ENCODE measurements around the gene MAML1.
"Not testable (repeated sequence)": the region's sequence is repeated elsewhere in the genome, so short reads cannot be mapped to it uniquely, and the experiment has no call there.

Gene MAML1

GRCh38 chr5:179769796-179770195 lies 37.2 kb downstream of the MAML1 start:
- no peak for DNase-seq

DNA sequence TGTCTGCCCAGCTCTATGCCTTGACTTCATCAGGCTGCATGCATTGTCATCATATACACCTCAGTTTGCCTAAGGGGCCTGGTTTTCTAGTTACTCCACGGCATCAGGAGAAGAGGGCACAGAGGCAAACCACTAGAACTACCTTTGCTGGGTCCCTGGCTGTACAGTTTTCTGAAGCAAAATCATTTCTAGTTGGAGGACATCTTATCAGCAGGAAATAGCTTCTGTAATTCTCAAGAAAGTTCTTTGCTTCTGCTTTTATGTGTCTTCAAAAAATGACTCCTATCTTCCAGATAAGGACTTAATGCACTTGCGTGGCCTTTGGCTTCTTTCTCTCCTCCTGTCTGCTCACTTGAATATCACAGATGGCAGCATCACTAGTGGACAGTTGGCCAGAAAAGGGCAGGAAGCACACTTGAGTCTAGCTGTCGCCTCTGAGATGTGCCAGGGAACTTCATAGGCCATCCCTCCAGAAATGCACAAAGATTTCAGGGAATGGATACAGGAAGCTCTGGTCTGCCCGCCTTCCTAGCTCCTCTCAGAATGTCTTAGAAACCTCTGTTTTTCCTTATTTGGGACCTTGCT lies 38.8 kb downstream of the MAML1 start:
- no peak for DNase-seq

DNA sequence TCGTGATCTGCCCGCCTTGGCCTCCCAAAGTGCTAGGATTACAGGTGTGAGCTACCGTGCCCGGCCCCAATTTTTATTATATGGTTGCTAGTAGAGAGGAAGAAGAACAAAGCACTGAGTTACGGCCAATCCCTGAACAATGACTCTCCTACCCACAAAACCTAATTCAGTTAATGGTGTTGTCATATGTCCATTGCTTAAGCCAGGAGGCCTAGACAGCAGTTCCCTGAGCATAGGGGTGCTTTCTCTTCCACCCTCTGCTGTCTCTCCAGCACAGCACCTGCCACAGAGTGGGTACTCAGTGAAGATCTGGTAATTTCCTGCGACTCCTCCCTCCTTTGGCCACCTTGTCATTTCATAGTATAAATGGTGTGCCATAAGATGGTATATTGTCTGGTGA lies 39.7 kb downstream of the MAML1 start:
- no peak for DNase-seq

- DNase-seq, result no peak
Measured at GRCh38 chr5:179773686-179774040, 41.0 kb downstream of the MAML1 start.

- DNase-seq, result no peak
Measured at GRCh38 chr5:179774442-179774841, 41.8 kb downstream of the MAML1 start.

DNA sequence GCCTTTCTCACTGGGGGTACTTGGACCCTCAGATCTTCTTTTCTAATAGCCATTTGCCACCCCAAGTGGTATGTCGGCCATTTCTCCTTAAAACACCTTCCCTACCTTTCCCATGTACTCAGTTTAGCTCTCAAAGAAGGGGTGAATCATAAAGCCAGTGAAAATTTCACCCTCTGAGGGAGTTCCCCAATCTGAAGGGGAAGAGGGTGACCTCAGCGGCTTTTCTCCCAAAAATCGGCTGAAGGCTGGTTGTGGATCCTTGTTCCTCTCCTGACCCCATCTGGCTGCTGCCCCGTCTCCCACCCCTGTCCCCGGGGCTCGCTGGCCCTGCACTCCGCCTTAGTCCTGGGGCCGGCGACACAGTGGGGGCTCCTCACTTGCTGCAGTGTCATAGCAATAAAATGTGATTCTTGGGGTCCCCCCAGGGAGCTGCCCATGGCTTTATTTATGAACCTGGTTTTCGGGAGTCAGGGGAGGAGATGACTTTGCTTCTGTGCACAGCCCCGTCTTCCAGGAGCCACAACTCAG lies 43.9 kb downstream of the MAML1 start:
- DNase-seq, result no peak

DNA sequence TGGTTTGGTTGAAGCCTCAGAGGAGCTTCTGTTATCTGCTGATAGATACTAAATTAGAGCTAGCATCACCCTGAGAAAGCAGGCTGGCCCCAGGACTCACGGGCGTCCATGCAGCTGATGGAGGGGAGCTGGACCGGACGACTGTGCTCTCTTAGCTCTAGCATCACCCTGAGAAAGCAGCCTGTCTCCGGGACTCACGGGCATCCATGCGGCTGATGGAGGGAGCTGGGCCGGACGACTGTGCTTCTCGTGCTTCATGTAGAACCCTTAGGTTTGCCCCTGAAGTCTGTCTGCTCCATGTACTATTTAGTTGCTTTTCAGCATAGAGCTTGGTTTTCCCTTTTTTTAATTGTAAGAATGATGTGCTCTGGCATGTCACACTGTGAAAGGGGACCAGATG lies 44.8 kb downstream of the MAML1 start:
- no peak for DNase-seq

GRCh38 chr5:179777909-179778308 lies 45.3 kb downstream of the MAML1 start:
- no peak for DNase-seq

GRCh38 chr5:179778591-179778990 lies 46.0 kb downstream of the MAML1 start:
- no peak for DNase-seq

- DNase-seq, result no peak
Measured at GRCh38 chr5:179779826-179780225, 47.2 kb downstream of the MAML1 start.

GRCh38 chr5:179780362-179780761 lies 47.7 kb downstream of the MAML1 start:
- DNase-seq, result no peak

- no peak for DNase-seq
Measured at GRCh38 chr5:179781846-179782245, 49.2 kb downstream of the MAML1 start.

GRCh38 chr5:179783128-179783527 lies 50.5 kb downstream of the MAML1 start:
- no peak for DNase-seq

DNA sequence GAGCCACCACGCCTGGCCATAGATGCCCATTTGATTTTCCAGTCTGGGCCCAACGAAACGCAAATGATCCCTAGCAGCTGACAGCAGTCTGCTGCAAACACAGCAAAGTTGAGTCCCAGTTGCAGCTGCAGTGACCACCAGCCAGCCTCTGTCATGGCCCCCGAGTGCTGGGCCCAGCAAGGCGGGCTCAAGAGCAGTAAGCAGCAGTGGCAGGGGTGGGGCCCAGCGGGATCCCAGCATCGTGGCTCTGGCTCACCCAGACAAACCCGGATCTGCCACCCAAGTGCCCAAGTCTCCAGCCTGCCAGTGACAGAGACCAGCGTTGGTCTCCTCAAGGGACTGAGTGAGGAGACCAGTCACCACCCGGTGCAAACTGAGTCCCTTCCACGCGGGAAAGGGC lies 54.2 kb downstream of the MAML1 start:
- DNase-seq, result no peak

GRCh38 chr5:179788193-179788854 lies 55.7 kb downstream of the MAML1 start:
- DNase-seq, result no peak

GRCh38 chr5:179789278-179789677 lies 56.7 kb downstream of the MAML1 start:
- DNase-seq, result not testable (repeated sequence)

DNA sequence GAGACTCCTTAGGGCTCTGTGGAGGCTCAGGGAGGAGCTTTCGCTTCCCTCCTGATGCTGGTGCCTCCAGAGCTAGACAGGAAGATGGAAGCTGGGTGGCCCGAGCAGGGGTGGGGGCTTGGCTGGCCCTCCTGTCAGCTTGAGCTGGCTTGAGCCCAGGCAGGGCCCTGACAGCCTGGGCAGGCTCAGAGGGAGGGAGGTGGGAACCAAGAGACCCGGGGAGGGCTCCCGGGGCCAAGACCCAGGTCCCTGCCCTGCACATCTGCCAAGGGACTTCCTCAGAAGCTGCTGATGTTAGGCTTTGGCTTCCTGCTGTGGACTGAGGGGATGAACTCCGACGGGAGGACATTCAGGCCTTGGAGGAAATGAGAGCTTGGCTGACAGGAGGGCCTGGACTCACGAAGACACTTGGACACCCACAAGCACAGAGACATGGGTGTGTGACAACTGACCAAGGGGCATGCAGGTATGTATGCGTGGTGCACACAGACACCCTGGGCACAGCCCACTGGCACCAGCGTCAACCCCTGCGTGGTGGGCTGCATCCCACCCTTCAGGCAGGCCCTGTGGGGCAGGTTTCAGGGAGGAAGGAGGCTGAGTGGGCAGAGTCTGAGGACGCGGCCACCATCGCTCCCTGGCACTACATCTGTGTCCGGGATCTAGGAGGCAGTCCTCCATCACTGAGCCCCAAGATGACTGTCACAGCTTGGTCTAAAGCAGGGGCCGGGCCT lies 59.4 kb downstream of the MAML1 start:
- DNase-seq, result no peak

DNA sequence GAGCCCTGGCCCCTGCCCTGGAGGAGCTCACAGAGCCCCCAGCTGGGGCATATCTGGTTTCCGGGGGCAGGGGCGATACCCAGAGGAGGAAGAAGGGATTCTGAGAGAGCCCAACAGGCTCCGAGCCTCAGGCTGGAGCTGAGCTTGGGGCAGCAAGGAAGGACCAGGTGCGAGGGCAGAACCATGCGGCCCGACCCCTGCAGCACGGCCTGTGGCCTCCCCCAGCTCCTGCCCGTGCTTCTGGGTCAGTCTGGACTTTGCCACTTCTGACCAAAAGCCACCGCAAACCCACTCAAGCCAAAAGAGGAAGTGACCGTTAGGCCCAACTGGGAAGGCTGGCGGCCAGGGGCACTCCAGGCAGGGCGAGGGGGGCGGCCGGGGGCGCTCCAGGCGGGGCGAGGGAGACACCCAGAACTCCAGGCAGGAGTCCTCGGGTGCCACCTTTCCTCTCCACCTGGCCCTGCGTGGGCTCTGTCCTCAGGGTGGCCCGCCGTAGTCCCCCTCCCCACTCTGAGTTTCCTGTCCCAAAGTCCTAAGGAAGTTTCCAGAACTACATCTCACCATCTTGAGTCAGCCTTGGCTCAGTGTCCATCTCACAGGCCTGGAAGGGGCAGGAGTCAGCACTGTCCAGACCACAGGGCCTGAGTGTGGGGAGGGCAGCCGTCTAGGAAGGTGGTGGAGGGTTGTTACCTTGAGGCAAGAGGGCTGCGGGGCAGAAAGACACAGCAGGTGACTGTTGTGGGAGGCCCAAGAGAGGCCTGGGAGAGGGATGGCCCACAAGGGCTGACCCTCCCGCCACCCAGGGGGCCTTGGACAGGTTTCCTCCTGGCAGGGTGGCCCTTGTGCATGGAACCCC lies 60.2 kb downstream of the MAML1 start:
- no peak for DNase-seq

DNA sequence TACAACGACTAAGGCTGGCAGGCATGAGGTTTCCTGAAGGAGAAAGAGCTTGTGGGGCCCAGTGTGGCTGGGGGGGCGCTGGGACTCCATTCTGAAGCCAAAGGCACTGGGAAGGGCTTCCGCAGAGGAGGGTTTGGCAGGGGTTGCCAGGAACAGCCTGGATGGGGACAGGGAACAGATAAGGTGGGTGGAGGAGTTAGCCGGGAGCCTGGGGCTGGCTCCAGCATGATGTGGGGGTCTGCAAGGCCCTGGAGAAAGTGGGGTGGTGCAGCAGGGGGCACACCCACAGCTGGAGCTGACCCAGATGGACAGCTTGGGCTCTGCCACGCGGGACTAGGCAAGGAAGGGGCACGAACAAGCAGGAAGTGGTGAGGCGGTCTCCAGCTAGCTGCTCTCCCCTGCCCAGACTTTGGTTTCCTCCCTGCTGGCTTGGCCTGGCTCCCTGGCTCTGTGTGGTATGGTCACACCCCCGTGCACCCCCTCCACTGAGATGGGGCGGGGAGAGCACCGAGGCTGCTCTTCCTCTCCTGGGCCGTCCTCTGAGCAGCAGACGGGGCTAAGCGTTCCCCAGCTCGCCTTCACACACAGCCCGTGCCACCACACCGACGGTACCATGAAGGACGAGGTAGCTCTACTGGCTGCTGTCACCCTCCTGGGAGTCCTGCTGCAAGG lies 61.0 kb downstream of the MAML1 start, which contains the start of gene LTC4S:
Gene LTC4S (plus strand): TSS at position 519 of the 672 bp plus-strand sequence. CDS start 95 bp downstream, at position 614.
- no peak for DNase-seq

DNA sequence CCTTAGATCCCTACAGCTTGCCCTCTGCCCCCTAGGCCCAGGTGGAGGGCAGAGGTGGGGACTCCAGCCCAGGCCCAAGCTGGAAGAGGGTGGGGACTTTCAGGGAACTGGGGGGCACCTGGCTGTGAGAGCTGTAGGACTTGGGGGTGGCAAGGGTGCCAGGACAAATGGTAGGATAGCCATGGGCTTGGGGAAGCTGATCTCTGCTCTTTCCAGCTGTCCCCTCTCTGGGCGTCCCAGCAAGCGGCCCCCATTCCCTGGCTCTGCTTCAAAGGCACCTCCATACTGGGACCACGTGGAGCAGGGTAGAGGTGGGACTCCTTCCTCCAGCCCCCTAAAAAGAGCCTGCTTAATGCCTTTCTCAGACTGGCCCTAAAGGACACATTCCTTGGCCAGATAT lies 61.5 kb downstream of the MAML1 start:
- DNase-seq, result no peak

DNA sequence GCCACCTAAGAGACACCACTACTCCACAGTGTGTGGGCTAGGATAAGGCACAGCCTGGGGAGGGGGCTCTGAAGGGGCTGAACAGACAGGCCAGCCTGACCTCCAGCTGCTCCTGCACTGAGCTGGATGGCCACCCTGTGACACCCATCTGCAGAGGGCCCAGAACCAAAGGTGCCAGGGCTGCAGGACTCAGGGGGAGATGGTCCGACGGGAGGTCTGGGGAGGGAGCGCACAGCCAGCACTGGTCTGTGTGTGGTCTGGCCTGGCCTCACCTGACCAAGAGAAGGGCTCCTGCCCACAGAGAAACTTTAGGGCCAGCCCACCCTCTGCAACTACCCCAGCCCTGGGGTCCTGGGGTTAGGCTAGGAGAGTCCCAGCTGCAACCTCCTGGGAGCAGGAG lies 62.0 kb downstream of the MAML1 start:
- DNase-seq, result no peak

- no peak for DNase-seq
Measured at GRCh38 chr5:179795049-179795862, 62.6 kb downstream of the MAML1 start.
